Calu3 (cell line): ENCODE data around the gene ZC3H7B. TPM values are rescaled to one million over a fixed set of nuclear protein-coding genes. Genes with fewer than 3 reads are reported as not detected.

Experiments
- BruUV-seq: library from RNA; stranded (reverse); fragments of 400-500 nt; replicated peaks from 2 replicates; lab custom pipeline; 2021; lab: Mats Ljungman, UMichigan
- CTCF ChIA-PET: fragments of 300-600 bp; sonication (Branson Sonifier 250); formaldehyde crosslinking; loops from one replicate; lab custom pipeline; 2022; ENCODE audit warnings: antibody characterized with exemption; lab: Charles Lee
- DNase-seq: peaks from one replicate; pipeline ENCODE4 v3.0.0; 2022
- H3K27ac Mint-ChIP-seq: one replicate; pipeline ENCODE4 v1.8.0; 2022; ENCODE audit warnings: mixed read lengths; ENCODE audit not compliant: unreplicated experiment
- H3K27me3 Mint-ChIP-seq: one replicate; pipeline ENCODE4 v1.8.0; 2022; ENCODE audit warnings: mixed read lengths; ENCODE audit not compliant: unreplicated experiment
- H3K36me3 Mint-ChIP-seq: one replicate; pipeline ENCODE4 v1.8.0; 2022; ENCODE audit warnings: mild to moderate bottlenecking, moderate library complexity, mixed read lengths; ENCODE audit not compliant: insufficient read depth, unreplicated experiment
- H3K4me1 Mint-ChIP-seq: one replicate; pipeline ENCODE4 v1.8.0; 2022; ENCODE audit warnings: mild to moderate bottlenecking, low read depth, mixed read lengths; ENCODE audit not compliant: unreplicated experiment
- H3K4me3 Mint-ChIP-seq: one replicate; pipeline ENCODE4 v1.8.0; 2022; ENCODE audit warnings: mild to moderate bottlenecking, low read depth, moderate library complexity, mixed read lengths; ENCODE audit not compliant: unreplicated experiment
- H3K9me3 Mint-ChIP-seq: one replicate; pipeline ENCODE4 v1.8.0; 2022; ENCODE audit warnings: low read depth, mixed read lengths; ENCODE audit not compliant: unreplicated experiment
- intact Hi-C: fragments of 100-400 bp; cut with micrococcal nuclease; formaldehyde crosslinking; loops from one replicate; pipeline ENCODE4 v1.10.0; 2022; ENCODE audit not compliant: unreplicated experiment
- microRNA-seq: library from miRNA; unstranded; fragments of <30 nt; microRNA quantifications from one replicate; pipeline ENCODE4 v1.2.0, GENCODE V29; 2022
- total RNA-seq: library from RNA; stranded (reverse); gene quantifications from 2 replicates; pipeline ENCODE4 v1.2.3, GENCODE V29; 2022
- TF ChIP-seq, protein P1 (sequence below): fragments of 200-600 bp; IDR thresholded peaks from one replicate; pipeline ENCODE4 v1.8.0; 2022; ENCODE audit warnings: antibody characterized with exemption; ENCODE audit not compliant: unreplicated experiment

Gene ZC3H7B
- total RNA-seq, 1 experiment from 2014 or later = 53.5 TPM

DNA sequence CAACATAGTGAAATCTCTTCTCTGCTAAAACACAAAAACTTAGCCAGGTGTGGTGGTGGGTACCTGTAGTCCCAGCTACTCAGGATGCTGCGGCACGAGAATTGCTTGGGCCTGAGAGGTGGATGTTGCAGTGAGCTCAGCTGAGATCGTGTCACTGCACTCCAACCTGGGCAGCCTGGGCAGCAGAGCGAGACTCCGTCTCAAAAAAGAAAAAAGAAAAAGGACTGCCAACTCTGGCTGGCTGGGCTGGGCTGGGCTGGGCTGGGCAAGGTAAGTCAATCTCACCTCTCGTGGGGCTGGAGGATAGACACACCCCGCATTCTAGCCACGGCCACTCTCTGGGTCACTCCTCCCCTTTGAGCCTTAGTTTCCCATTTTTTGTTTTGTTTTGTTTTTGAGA lies 107.3 kb downstream of the ZC3H7B start:
- Mint-ChIP-seq H3K4me3 (no peak overlapping the region), H3K4me1 (peaks cover 4% of the 10 kb centered on the region), H3K27ac (no peak overlapping the region), H3K27me3 (no peaks in the 10 kb centered on the region), H3K36me3 (peaks cover 12% of the 10 kb centered on the region), H3K9me3 (no peaks in the 10 kb centered on the region)
- CTCF ChIA-PET = interaction anchor here (0.6 to 0.7 kb wide), 2 partner anchors 10 to 91 kb away, joined by 3 to 4 read pairs; no protein-coding TSS in a partner anchor
- TF ChIP-seq, protein P1, sequence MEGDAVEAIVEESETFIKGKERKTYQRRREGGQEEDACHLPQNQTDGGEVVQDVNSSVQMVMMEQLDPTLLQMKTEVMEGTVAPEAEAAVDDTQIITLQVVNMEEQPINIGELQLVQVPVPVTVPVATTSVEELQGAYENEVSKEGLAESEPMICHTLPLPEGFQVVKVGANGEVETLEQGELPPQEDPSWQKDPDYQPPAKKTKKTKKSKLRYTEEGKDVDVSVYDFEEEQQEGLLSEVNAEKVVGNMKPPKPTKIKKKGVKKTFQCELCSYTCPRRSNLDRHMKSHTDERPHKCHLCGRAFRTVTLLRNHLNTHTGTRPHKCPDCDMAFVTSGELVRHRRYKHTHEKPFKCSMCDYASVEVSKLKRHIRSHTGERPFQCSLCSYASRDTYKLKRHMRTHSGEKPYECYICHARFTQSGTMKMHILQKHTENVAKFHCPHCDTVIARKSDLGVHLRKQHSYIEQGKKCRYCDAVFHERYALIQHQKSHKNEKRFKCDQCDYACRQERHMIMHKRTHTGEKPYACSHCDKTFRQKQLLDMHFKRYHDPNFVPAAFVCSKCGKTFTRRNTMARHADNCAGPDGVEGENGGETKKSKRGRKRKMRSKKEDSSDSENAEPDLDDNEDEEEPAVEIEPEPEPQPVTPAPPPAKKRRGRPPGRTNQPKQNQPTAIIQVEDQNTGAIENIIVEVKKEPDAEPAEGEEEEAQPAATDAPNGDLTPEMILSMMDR = no peak
- intact Hi-C loops = no loop called here
- BruUV-seq = no TSS peak
- DNase-seq = no peak

Small RNA genes lying within 50 kb of the gene (microRNA-seq; reads per million reads assigned to microRNA genes)
- not detected for gene MIR6889

Other genes with a start within 250 kb of the ZC3H7B start
- 67.2 and 71.5 TPM in 2 replicates for gene EP300, start 208.9 kb upstream of the ZC3H7B start, total RNA-seq
- 27.0 and 28.2 TPM in 2 replicates for gene L3MBTL2, start 96.2 kb upstream of the ZC3H7B start, total RNA-seq
- 0.73 and 1.5 TPM in 2 replicates for gene CHADL, start 60.6 kb upstream of the ZC3H7B start, total RNA-seq
- gene RANGAP1, start 15.3 kb upstream of the ZC3H7B start, total RNA-seq = 189 and 194 TPM in 2 replicates
- 4.6 and 6.3 TPM in 2 replicates for gene TEF, start 80.4 kb downstream of the ZC3H7B start, total RNA-seq
- gene TOB2, start 145.3 kb downstream of the ZC3H7B start, total RNA-seq = 57.3 and 64.1 TPM in 2 replicates
- gene PHF5A, start 167.2 kb downstream of the ZC3H7B start, total RNA-seq = 53.3 and 68.5 TPM in 2 replicates
- 94.0 and 94.5 TPM in 2 replicates for gene ACO2, start 167.6 kb downstream of the ZC3H7B start, total RNA-seq
- 49.7 and 53.8 TPM in 2 replicates for gene POLR3H, start 242.9 kb downstream of the ZC3H7B start, total RNA-seq